ENCODE data around the gene KCTD19. TPM values are rescaled to one million over a fixed set of nuclear protein-coding genes. Genes with fewer than 3 reads are reported as not detected.

Gene KCTD19
- total RNA-seq, 2 donors from 2014 or later: 0.67 TPM; not detected in 1

- Mint-ChIP-seq H3K4me3 (peak overlapping the region; percentile 99), H3K9me3 (no peaks in the 10 kb centered on the region), H3K27ac (peak overlapping the region; percentile 95 to 99), H3K36me3 (no peaks in the 10 kb centered on the region), H3K27me3 (peaks cover 9 to 10% of the 10 kb centered on the region in 2 donors), H3K4me1 (ENCODE audit: low read depth in 2 of 2) (peaks cover 51 to 53% of the 10 kb centered on the region in 2 donors)
- DNase-seq (ENCODE audit: low spot score) (no peak), ATAC-seq (no peak)
These were observed 81.4 kb downstream of the KCTD19 start for GRCh38 chr16:67245186-67245585.

- DNase-seq (ENCODE audit: low spot score): peak; percentile 94
- Mint-ChIP-seq H3K27ac (peak overlapping the region; percentile 95 to 99), H3K4me3 (peak overlapping the region; percentile 99), H3K27me3 (peaks cover 3 to 4% of the 10 kb centered on the region in 2 donors), H3K4me1 (ENCODE audit: low read depth in 2 of 2) (peaks cover 52% of the 10 kb centered on the region in 2 donors), H3K9me3 (no peaks in the 10 kb centered on the region), H3K36me3 (no peaks in the 10 kb centered on the region)
- ATAC-seq: peak; percentile 77 to 79
These were observed 82.0 kb downstream of the KCTD19 start for GRCh38 chr16:67244387-67245185.

- ATAC-seq (no peak), DNase-seq (ENCODE audit: low spot score) (no peak)
- no peaks in the 10 kb centered on the region for H3K27me3 Mint-ChIP-seq
- H3K4me1 Mint-ChIP-seq (ENCODE audit: low read depth in 2 of 2): peaks cover 50 to 51% of the 10 kb centered on the region in 2 donors
- no peaks in the 10 kb centered on the region for H3K9me3 Mint-ChIP-seq
- H3K36me3 Mint-ChIP-seq: no peaks in the 10 kb centered on the region
- H3K4me3 Mint-ChIP-seq: peak overlapping the region; percentile 99
- H3K27ac Mint-ChIP-seq: peak overlapping the region; percentile 95 to 99
These were observed 83.1 kb downstream of the KCTD19 start for GRCh38 chr16:67243481-67243880.

GRCh38 chr16:67242138-67242730 lies 84.3 kb downstream of the KCTD19 start:
- ATAC-seq: no peak
- H3K27me3 Mint-ChIP-seq: no peaks in the 10 kb centered on the region
- H3K9me3 Mint-ChIP-seq: no peaks in the 10 kb centered on the region
- no peaks in the 10 kb centered on the region for H3K36me3 Mint-ChIP-seq
- H3K27ac Mint-ChIP-seq: peak overlapping the region; percentile 95 to 99
- DNase-seq (ENCODE audit: low spot score): no peak
- H3K4me3 Mint-ChIP-seq: peak overlapping the region; percentile 69
- peaks cover 39 to 45% of the 10 kb centered on the region in 2 donors for H3K4me1 Mint-ChIP-seq (ENCODE audit: low read depth in 2 of 2)

- H3K36me3 Mint-ChIP-seq: peaks cover 2% of the 10 kb centered on the region
- H3K4me3 Mint-ChIP-seq: peak overlapping the region; percentile 28
- ATAC-seq (no peak), DNase-seq (ENCODE audit: low spot score) (no peak)
- peaks cover 41 to 48% of the 10 kb centered on the region in 2 donors for H3K4me1 Mint-ChIP-seq (ENCODE audit: low read depth in 2 of 2)
- H3K9me3 Mint-ChIP-seq: no peaks in the 10 kb centered on the region
- H3K27me3 Mint-ChIP-seq: no peaks in the 10 kb centered on the region
- H3K27ac Mint-ChIP-seq: peak overlapping the region; percentile 88 to 95
These were observed 85.3 kb downstream of the KCTD19 start for GRCh38 chr16:67241008-67241900.

- Mint-ChIP-seq H3K27me3 (no peaks in the 10 kb centered on the region), H3K4me1 (ENCODE audit: low read depth in 2 of 2) (peaks cover 46 to 51% of the 10 kb centered on the region in 2 donors), H3K4me3 (no peak overlapping the region), H3K27ac (peak overlapping the region in 1 of 2 donors; percentile 53), H3K36me3 (peaks cover 6% of the 10 kb centered on the region), H3K9me3 (no peaks in the 10 kb centered on the region)
- DNase-seq (ENCODE audit: low spot score) (no peak), ATAC-seq (no peak)
These were observed 86.0 kb downstream of the KCTD19 start for GRCh38 chr16:67240506-67240905.

Other genes starting within 250 kb of the KCTD19 start
- 10 to 100 TPM; 14.3 to 26.7 TPM for gene PHAF1, start 216.8 kb downstream of the KCTD19 start, total RNA-seq
- gene B3GNT9, start 175.7 kb downstream of the KCTD19 start, total RNA-seq: 1 to 10 TPM; 3.3 to 3.8 TPM
- gene TRADD, start 166.8 kb downstream of the KCTD19 start, total RNA-seq: 10 to 100 TPM; 38.5 to 51.2 TPM
- 10 to 100 TPM; 15.3 to 16.8 TPM for gene FBXL8, start 166.8 kb downstream of the KCTD19 start, total RNA-seq
- gene HSF4, start 162.0 kb downstream of the KCTD19 start, total RNA-seq: 10 to 100 TPM; 17.2 to 19.4 TPM
- gene NOL3, start 156.2 kb downstream of the KCTD19 start, total RNA-seq: 10 to 100 TPM; 10.5 to 20.1 TPM
- gene MATCAP1, start 142.8 kb downstream of the KCTD19 start, total RNA-seq: 10 to 100 TPM; 33.2 to 33.8 TPM
- gene EXOC3L1, start 136.6 kb downstream of the KCTD19 start, total RNA-seq: under 1 TPM in 1 of 2 donors, not detected in 1; 0.38 TPM
- gene E2F4, start 134.6 kb downstream of the KCTD19 start, total RNA-seq: 100 to 1,000 TPM; 110 to 188 TPM
- 10 to 100 TPM in 1 of 2 donors, 1 to 10 TPM in 1; 3.6 to 13.9 TPM for gene ELMO3, start 127.6 kb downstream of the KCTD19 start, total RNA-seq
- gene TMEM208, start 99.6 kb downstream of the KCTD19 start, total RNA-seq: 10 to 100 TPM; 55.1 to 56.1 TPM
- 100 to 1,000 TPM; 156 to 160 TPM for gene FHOD1, start 79.3 kb downstream of the KCTD19 start, total RNA-seq
- 1 to 10 TPM; 1.4 to 5.9 TPM for gene SLC9A5, start 77.8 kb downstream of the KCTD19 start, total RNA-seq
- 1 to 10 TPM; 5.8 to 8.7 TPM for gene PLEKHG4, start 47.2 kb downstream of the KCTD19 start, total RNA-seq
- under 1 TPM in 1 of 2 donors, not detected in 1; 0.61 TPM for gene LRRC36, start 74 bp upstream of the KCTD19 start, total RNA-seq
- gene TPPP3, start 66.8 kb upstream of the KCTD19 start, total RNA-seq: under 1 TPM in 1 of 2 donors, not detected in 1; 0.31 TPM
- 1 to 10 TPM; 1.6 to 2.0 TPM for gene ZDHHC1, start 89.7 kb upstream of the KCTD19 start, total RNA-seq
- gene HSD11B2, start 104.4 kb upstream of the KCTD19 start, total RNA-seq: not detected
- 10 to 100 TPM; 66.9 to 85.5 TPM for gene ATP6V0D1, start 154.4 kb upstream of the KCTD19 start, total RNA-seq
- gene AGRP, start 156.8 kb upstream of the KCTD19 start, total RNA-seq: not detected
- 10 to 100 TPM; 47.7 to 48.2 TPM for gene RIPOR1, start 202.1 kb upstream of the KCTD19 start, total RNA-seq
- gene CTCF, start 235.8 kb upstream of the KCTD19 start, total RNA-seq: 10 to 100 TPM; 54.3 to 72.4 TPM